Osteoblast (primary cell): ENCODE results near the gene NPL. TPM values are rescaled to one million over a fixed set of nuclear protein-coding genes. Genes with fewer than 3 reads are reported as not detected.

Source experiments
- DNase-seq: peaks from one replicate; pipeline ENCODE4 v3.0.0; 2011; ENCODE audit warnings: low spot score, mixed read lengths; ENCODE audit not compliant: insufficient read length; ENCODE audit errors: missing footprints
- H2AFZ ChIP-seq: 2 replicates; pipeline ENCODE4 v1.6.0; 2011; ENCODE audit warnings: mild to moderate bottlenecking, low read length
- H3K27ac ChIP-seq: 2 replicates; pipeline ENCODE4 v1.5.1; 2011; ENCODE audit warnings: mild to moderate bottlenecking, low read depth, low read length, moderate library complexity
- H3K27me3 ChIP-seq: 2 replicates; pipeline ENCODE4 v1.6.0; 2012; ENCODE audit warnings: mild to moderate bottlenecking, control low read depth, inconsistent platforms, low read length, moderate library complexity; ENCODE audit not compliant: insufficient read depth
- H3K36me3 ChIP-seq: 2 replicates; pipeline ENCODE4 v1.5.1; 2011; ENCODE audit warnings: mild to moderate bottlenecking, low read length, control low read depth, moderate library complexity; ENCODE audit not compliant: insufficient read depth
- H3K4me1 ChIP-seq: 2 replicates; pipeline ENCODE4 v1.5.1; 2011; ENCODE audit warnings: mild to moderate bottlenecking, low read length, control low read depth, moderate library complexity; ENCODE audit not compliant: insufficient read depth
- H3K4me2 ChIP-seq: 2 replicates; pipeline ENCODE4 v1.6.0; 2011; ENCODE audit warnings: mild to moderate bottlenecking, low read length; ENCODE audit not compliant: insufficient read depth
- H3K4me3 ChIP-seq: fragments of 200-600 bp; sonication (generic); 3 replicates; pipeline ENCODE4 v1.5.1; 2012; ENCODE audit warnings: mild to moderate bottlenecking, low read length, inconsistent platforms; ENCODE audit not compliant: insufficient read depth
- H3K79me2 ChIP-seq: 2 replicates; pipeline ENCODE4 v1.6.0; 2012; ENCODE audit warnings: mild to moderate bottlenecking, low read length, control low read depth, inconsistent platforms; ENCODE audit not compliant: insufficient read depth
- H3K9me3 ChIP-seq: 2 replicates; pipeline ENCODE4 v1.5.1; 2011; ENCODE audit warnings: low read depth, low read length, control low read depth
- H4K20me1 ChIP-seq: 2 replicates; pipeline ENCODE4 v1.6.0; 2012; ENCODE audit warnings: mild to moderate bottlenecking, low read length, control low read depth; ENCODE audit not compliant: insufficient read depth
- total RNA-seq: library from RNA; depleted of rRNA; stranded (reverse); fragments of >200 nt; gene quantifications from 2 replicates; pipeline ENCODE4 v1.2.3, GENCODE V29; 2012
- TF ChIP-seq, protein P1 (sequence below): IDR thresholded peaks from 2 replicates; pipeline ENCODE4 v1.5.1; 2011; ENCODE audit warnings: mild to moderate bottlenecking, low read depth, low read length, moderate library complexity; ENCODE audit errors: extremely low read depth

Gene NPL
- total RNA-seq, 1 donor: 2.5 TPM

DNA sequence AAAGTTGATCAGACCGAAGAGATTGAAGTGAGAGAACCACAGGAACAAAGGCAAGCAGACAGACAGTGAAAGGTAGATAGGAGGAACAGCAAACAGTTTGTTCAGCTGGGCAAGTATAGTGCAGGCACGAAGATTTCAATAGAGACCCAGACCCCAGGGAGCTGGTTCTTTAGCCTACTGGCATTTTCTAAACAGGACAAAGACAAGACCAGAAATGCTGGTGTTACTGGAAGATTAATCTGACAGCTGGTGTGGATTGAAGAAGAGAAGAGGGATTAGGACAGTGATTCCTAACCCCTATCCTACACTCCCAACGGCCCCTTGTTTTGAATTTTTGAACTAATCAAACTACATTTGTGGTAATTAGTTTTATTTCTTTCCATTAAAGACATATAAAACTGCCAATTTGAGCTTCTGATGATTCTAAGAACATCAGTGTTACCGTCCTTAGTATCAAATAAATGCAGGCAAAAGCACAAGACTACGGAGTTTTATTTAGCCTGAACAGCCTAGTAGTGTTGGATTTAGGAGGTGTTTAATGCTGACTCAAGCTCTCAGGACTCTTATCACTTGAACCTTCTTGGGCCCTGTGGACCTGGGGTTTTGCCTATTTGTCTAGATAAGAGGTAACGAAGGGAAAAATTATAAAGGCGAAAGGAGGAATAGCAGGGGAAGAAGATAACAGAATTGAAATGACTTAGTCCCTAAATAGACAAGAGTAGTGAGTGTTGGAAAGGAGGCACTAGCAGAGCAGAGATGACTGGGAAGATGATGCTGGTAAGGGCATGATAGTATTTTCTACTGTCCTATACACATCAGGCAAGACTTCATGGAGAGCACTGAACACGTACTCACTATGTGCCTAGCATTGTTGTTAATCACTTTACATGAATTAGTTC, 2.0 kb downstream of the NPL start:
- Histone ChIP-seq H3K4me2 (no peak overlapping the region), H3K4me1 (peaks cover 12% of the 10 kb centered on the region), H3K27ac (no peak overlapping the region), H3K79me2 (no peaks in the 10 kb centered on the region), H3K4me3 (no peak overlapping the region), H2AFZ (no peak overlapping the region), H3K36me3 (no peaks in the 10 kb centered on the region), H3K9me3 (no peaks in the 10 kb centered on the region), H3K27me3 (peaks cover 36% of the 10 kb centered on the region), H4K20me1 (no peaks in the 10 kb centered on the region)
- DNase-seq: no peak
- TF ChIP-seq, protein P1, sequence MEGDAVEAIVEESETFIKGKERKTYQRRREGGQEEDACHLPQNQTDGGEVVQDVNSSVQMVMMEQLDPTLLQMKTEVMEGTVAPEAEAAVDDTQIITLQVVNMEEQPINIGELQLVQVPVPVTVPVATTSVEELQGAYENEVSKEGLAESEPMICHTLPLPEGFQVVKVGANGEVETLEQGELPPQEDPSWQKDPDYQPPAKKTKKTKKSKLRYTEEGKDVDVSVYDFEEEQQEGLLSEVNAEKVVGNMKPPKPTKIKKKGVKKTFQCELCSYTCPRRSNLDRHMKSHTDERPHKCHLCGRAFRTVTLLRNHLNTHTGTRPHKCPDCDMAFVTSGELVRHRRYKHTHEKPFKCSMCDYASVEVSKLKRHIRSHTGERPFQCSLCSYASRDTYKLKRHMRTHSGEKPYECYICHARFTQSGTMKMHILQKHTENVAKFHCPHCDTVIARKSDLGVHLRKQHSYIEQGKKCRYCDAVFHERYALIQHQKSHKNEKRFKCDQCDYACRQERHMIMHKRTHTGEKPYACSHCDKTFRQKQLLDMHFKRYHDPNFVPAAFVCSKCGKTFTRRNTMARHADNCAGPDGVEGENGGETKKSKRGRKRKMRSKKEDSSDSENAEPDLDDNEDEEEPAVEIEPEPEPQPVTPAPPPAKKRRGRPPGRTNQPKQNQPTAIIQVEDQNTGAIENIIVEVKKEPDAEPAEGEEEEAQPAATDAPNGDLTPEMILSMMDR: no peak

GRCh38 chr1:182794091-182794490, 4.5 kb downstream of the NPL start:
- no peaks in the 10 kb centered on the region for H3K9me3 ChIP-seq
- no peaks in the 10 kb centered on the region for H4K20me1 ChIP-seq
- H3K27me3 ChIP-seq: peaks cover 16% of the 10 kb centered on the region
- TF ChIP-seq, protein P1: no peak
- H3K36me3 ChIP-seq: no peaks in the 10 kb centered on the region
- H2AFZ ChIP-seq: no peak overlapping the region
- no peaks in the 10 kb centered on the region for H3K79me2 ChIP-seq
- H3K4me1 ChIP-seq: peaks cover 9% of the 10 kb centered on the region
- H3K27ac ChIP-seq: no peak overlapping the region
- no peak overlapping the region for H3K4me3 ChIP-seq
- no peak overlapping the region for H3K4me2 ChIP-seq
- DNase-seq: no peak

GRCh38 chr1:182794676-182795201, 5.2 kb downstream of the NPL start:
- Histone ChIP-seq H3K9me3 (no peaks in the 10 kb centered on the region), H3K4me1 (peaks cover 5% of the 10 kb centered on the region), H3K27me3 (peaks cover 11% of the 10 kb centered on the region), H3K79me2 (no peaks in the 10 kb centered on the region), H2AFZ (no peak overlapping the region), H3K4me2 (no peak overlapping the region), H3K4me3 (no peak overlapping the region), H4K20me1 (no peaks in the 10 kb centered on the region), H3K36me3 (no peaks in the 10 kb centered on the region), H3K27ac (no peak overlapping the region)
- no peak for DNase-seq
- TF ChIP-seq, protein P1: no peak

DNA sequence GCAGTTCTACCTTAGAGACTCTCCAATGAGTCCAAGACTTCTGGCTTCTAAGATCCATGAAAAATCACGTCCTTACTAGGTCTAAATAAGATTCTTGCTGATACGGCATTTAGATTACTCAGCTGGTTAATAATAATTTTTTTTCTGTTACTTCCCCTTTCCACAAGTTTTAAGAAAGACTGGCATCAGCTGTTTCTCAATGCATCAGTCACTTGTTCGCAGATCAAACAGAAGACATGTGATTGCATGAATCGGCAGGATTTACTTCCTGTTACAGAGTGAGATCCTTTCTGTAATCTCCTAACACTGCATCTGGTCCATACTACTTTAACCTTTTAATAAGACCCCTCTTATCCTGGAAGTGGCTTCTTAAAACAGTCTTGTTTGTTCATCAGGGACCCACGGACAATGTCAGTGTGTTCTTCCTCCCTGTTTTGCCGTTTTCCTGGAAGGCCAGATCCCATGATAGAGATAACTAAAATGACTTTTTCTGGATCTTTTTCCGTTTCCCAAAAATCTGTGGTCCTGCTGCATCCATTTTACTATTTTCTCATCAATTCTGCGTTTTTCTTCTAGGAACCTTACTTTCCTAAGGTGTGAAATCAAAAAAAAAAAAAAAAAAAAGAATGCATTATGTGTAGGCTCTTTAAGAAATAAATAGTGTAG, 6.1 kb downstream of the NPL start:
- DNase-seq: no peak
- Histone ChIP-seq H3K36me3 (no peaks in the 10 kb centered on the region), H3K4me3 (no peak overlapping the region), H4K20me1 (no peaks in the 10 kb centered on the region), H3K9me3 (no peaks in the 10 kb centered on the region), H2AFZ (no peak overlapping the region), H3K27me3 (peaks cover 5% of the 10 kb centered on the region), H3K79me2 (no peaks in the 10 kb centered on the region), H3K4me1 (no peaks in the 10 kb centered on the region), H3K4me2 (no peak overlapping the region), H3K27ac (no peak overlapping the region)
- TF ChIP-seq, protein P1: no peak
